Measurements from ENCODE around the gene NR1H4.
"Not testable (repeated sequence)": the region's sequence is repeated elsewhere in the genome, so short reads cannot be mapped to it uniquely, and the experiment has no call there.

NR1H4 gene

GRCh38 chr12:100473050-100473715 is 483 bp upstream of the NR1H4 start:
- DNase-seq = no peak

GRCh38 chr12:100474617-100475016 is 951 bp downstream of the NR1H4 start:
- no peak for DNase-seq

- no peak for DNase-seq
Measured at GRCh38 chr12:100476013-100476751, 2.5 kb downstream of the NR1H4 start.

- DNase-seq = no peak
Measured at GRCh38 chr12:100481021-100481420, 7.4 kb downstream of the NR1H4 start.

- no peak for DNase-seq
Measured at GRCh38 chr12:100484183-100484886, 10.7 kb downstream of the NR1H4 start.

GRCh38 chr12:100484891-100485471 is 11.3 kb downstream of the NR1H4 start:
- DNase-seq = no peak

- no peak for DNase-seq
Measured at GRCh38 chr12:100485983-100486382, 12.3 kb downstream of the NR1H4 start.

GRCh38 chr12:100489251-100489820 is 15.7 kb downstream of the NR1H4 start:
- no peak for DNase-seq

GRCh38 chr12:100490056-100490455 is 16.4 kb downstream of the NR1H4 start:
- DNase-seq = no peak

- no peak for DNase-seq
Measured at GRCh38 chr12:100491104-100491503, 17.4 kb downstream of the NR1H4 start.

- DNase-seq = no peak
Measured at GRCh38 chr12:100493396-100494012, 19.8 kb downstream of the NR1H4 start.

GRCh38 chr12:100494026-100494425 is 20.4 kb downstream of the NR1H4 start:
- no peak for DNase-seq

GRCh38 chr12:100494538-100494937 is 20.9 kb downstream of the NR1H4 start:
- DNase-seq = no peak

GRCh38 chr12:100497105-100497795 is 23.6 kb downstream of the NR1H4 start:
- no peak for DNase-seq

- no peak for DNase-seq
Measured at GRCh38 chr12:100498141-100498540, 24.5 kb downstream of the NR1H4 start.

GRCh38 chr12:100499416-100499815 is 25.8 kb downstream of the NR1H4 start:
- no peak for DNase-seq

- not testable (repeated sequence) for DNase-seq
Measured at GRCh38 chr12:100502718-100503117, 29.1 kb downstream of the NR1H4 start.

- no peak for DNase-seq
Measured at GRCh38 chr12:100503228-100503628, 29.6 kb downstream of the NR1H4 start.

- no peak for DNase-seq
Measured at GRCh38 chr12:100504804-100505203, 31.1 kb downstream of the NR1H4 start.

GRCh38 chr12:100508751-100509150 is 35.1 kb downstream of the NR1H4 start:
- DNase-seq = no peak

GRCh38 chr12:100512692-100513091 is 39.0 kb downstream of the NR1H4 start:
- DNase-seq = no peak

- no peak for DNase-seq
Measured at GRCh38 chr12:100515968-100516367, 42.3 kb downstream of the NR1H4 start.

Measured in DMS79 treated with DMSO at 0.1 percent for 48 hours (cell line).